Effector memory CD8-positive, alpha-beta T cell (primary cell): ENCODE data around the gene TP73.

Experiments used
- ATAC-seq: fragments of 150-1000 bp; cut with Tn5 transposase; replicated peaks from 2 replicates; pipeline ENCODE4 v1.10.0; 2021; ENCODE audit warnings: mild to moderate bottlenecking, moderate library complexity
- DNase-seq, 3 experiments: peaks; one replicate each; pipeline ENCODE4 v3.0.0; 2021
- H3K27ac Mint-ChIP-seq, 2 donors: one replicate each; pipeline ENCODE4 v1.8.0; 2022; ENCODE audit warnings: mild to moderate bottlenecking in 2 of 2, mixed read lengths in 2 of 2, moderate library complexity in 2 of 2
- H3K27me3 Mint-ChIP-seq, 2 donors: one replicate each; pipeline ENCODE4 v1.8.0; 2022; ENCODE audit warnings: mixed read lengths in 2 of 2
- H3K36me3 Mint-ChIP-seq: one replicate; pipeline ENCODE4 v1.8.0; 2022; ENCODE audit warnings: mild to moderate bottlenecking, moderate library complexity, mixed read lengths; ENCODE audit not compliant: insufficient read depth
- H3K4me1 Mint-ChIP-seq, 2 donors: one replicate each; pipeline ENCODE4 v1.8.0; 2022; ENCODE audit warnings: low read depth in 2 of 2, mixed read lengths in 2 of 2
- H3K4me3 Mint-ChIP-seq, 2 donors: one replicate each; pipeline ENCODE4 v1.8.0; 2022; ENCODE audit warnings: mild to moderate bottlenecking in 2 of 2, mixed read lengths in 2 of 2, moderate library complexity in 2 of 2
- H3K9me3 Mint-ChIP-seq, 2 donors: one replicate each; pipeline ENCODE4 v1.8.0; 2022; ENCODE audit warnings: mixed read lengths in 2 of 2

TP73 gene

DNA sequence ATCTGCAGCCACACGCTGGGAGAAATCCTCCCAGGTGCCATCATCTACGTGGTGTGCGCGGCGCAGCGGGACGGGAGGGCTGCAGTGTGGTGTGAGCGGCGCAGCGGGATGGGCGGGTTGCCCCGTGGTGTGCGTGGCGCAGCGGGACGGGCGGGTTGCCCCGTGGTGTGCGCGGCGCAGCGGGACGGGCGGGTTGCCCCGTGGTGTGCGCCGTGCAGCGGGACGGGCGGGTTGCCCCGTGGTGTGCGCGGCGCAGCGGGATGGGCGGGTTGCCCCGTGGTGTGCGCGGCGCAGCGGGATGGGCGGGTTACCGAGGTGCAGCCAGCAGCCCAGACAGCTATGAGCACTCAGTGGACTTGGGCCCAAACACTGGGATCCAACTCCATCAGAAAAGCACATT is 7.1 kb upstream of the TP73 start:
- Mint-ChIP-seq H3K4me1 (peaks cover 12 to 26% of the 10 kb centered on the region in 2 donors), H3K27me3 (no peaks in the 10 kb centered on the region), H3K4me3 (no peak overlapping the region), H3K27ac (no peak overlapping the region), H3K36me3 (peaks cover 24% of the 10 kb centered on the region), H3K9me3 (no peaks in the 10 kb centered on the region)
- ATAC-seq (no peak), DNase-seq (no peak)

GRCh38 chr1:3645666-3646355 is 6.5 kb upstream of the TP73 start:
- H3K4me3 Mint-ChIP-seq = no peak overlapping the region
- peaks cover 24% of the 10 kb centered on the region for H3K36me3 Mint-ChIP-seq
- ATAC-seq (no peak), DNase-seq (no peak)
- H3K4me1 Mint-ChIP-seq = peaks cover 12 to 29% of the 10 kb centered on the region in 2 donors
- no peaks in the 10 kb centered on the region for H3K9me3 Mint-ChIP-seq
- H3K27me3 Mint-ChIP-seq = peaks cover 0 to 1% of the 10 kb centered on the region in 2 donors
- H3K27ac Mint-ChIP-seq = no peak overlapping the region

DNA sequence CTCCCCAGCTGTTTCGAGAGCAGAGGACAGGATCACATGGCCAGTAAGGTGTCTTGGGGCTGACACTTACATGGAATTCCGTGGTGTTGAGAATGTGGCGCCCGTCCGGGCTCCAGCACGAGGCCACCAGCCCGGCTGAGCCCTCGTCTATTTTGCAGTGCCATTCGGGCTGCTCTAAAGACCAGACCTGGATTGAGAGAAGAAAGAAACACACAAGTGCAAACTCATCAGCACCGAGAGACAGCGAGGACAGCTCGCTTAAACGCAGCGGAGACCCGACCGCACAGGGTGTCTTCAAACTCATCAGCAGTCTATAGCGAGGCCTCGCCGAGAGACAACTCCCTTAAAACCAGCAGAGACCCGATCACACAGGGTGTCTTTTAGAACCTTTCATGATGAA is 5.7 kb upstream of the TP73 start:
- DNase-seq (no peak), ATAC-seq (no peak)
- H3K36me3 Mint-ChIP-seq = peaks cover 23% of the 10 kb centered on the region
- H3K4me1 Mint-ChIP-seq = peaks cover 16 to 34% of the 10 kb centered on the region in 2 donors
- no peaks in the 10 kb centered on the region for H3K9me3 Mint-ChIP-seq
- H3K27me3 Mint-ChIP-seq = peaks cover 5 to 9% of the 10 kb centered on the region in 2 donors
- H3K27ac Mint-ChIP-seq = no peak overlapping the region
- H3K4me3 Mint-ChIP-seq = no peak overlapping the region

DNA sequence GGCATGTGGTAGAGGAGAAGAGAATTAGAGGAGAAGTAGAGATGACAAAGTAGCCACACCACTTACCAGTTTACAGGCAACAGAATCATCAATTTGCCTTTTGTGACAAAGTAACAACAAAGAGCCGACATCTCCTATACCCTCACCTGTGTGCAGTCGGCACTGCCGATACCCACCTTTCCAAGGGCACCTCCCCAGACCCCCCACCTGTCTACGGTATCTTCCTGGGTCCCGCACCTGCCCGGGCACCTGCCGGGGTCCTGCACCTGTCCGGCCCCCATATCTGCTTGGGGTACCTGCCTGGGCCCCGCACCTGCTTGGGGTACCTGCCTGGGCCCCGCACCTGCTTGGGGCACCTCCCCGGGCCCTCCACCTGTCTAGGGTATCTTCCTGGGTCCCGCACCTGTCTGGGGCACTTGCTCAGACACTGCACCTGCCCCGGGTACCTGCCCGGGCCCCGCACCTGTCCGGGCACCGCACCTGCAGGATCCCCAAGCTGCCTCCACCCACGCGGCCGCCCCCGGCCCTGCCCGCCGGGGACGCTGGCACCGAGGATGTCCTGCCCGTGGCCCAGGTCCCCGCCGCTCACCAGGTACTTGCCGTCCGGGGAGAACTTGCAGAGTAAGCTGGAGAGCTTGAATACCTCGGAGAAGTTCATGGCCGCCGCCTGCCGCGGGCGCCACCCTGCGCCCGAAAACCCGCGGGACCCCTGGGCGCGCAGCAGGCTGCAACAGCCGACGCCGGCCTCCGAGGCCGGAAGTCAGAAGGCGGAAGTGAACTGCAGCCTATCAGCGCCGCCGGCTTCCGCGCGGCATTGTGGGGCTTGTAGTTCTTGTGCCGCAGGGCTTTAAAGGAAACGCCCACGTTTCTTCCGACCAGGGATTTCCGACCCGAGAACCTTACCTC is 2.7 kb upstream of the TP73 start, which contains the start of gene WRAP73:
Gene WRAP73, minus strand, starts transcription at position 762 of the 906 bp plus-strand sequence. Its CDS starts 104 bp downstream, at position 658.
- H3K27ac Mint-ChIP-seq = peak within 1 kb of the TSS; percentile 35 to 44
- peak within 1 kb of the TSS; percentile 80 for H3K4me3 Mint-ChIP-seq
- H3K36me3 Mint-ChIP-seq = peaks cover 20% of the 10 kb centered on the region
- H3K9me3 Mint-ChIP-seq = no peaks in the 10 kb centered on the region
- H3K4me1 Mint-ChIP-seq = peaks cover 16 to 30% of the 10 kb centered on the region in 2 donors
- peaks cover 21 to 27% of the 10 kb centered on the region in 2 donors for H3K27me3 Mint-ChIP-seq
- peak; percentile 80 to 82 (median 81) for DNase-seq
- ATAC-seq = peak; percentile 98

DNA sequence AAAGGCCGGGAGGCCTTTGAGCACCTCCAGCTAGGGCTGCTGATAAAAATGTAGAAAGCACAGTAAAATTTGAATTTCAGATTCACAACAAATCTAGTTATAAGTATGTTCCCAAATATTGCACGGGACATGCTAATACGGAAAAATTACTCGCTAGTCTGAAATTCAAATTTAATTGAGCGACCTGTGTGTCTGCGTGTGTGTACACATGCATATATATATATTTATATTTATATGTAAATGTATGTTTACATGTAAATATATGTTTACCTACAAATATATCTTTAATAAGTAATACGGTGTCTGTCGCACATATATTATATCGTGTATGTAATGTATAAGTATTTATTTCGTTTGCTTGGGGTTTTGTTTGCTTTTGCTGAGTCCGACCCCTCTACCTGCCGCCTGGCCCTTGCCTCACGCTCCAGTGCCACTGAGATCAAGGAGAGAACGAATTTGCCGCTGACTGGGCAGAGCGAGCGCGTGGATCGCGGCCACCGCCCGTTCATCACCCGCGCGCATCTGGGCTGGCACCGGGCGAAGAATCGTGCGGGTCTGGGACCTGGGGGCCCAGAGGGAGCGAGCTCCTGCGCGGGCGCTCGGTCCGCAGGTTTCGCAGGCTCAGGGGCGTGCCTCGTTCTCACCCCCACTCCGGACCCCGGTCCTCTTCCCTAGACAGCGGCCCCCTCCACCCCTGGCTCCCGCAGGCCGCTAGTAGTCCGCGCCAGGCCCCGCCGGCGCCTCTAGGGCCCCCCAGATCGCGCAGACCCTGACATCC is 1.9 kb upstream of the TP73 start:
- no peaks in the 10 kb centered on the region for H3K9me3 Mint-ChIP-seq

GRCh38 chr1:3651026-3651929 is 1.0 kb upstream of the TP73 start:
- Mint-ChIP-seq H3K4me1 (peaks cover 16 to 30% of the 10 kb centered on the region in 2 donors), H3K27ac (no peak overlapping the region), H3K27me3 (peaks cover 34 to 44% of the 10 kb centered on the region in 2 donors), H3K4me3 (peak overlapping the region; percentile 66 to 75), H3K9me3 (no peaks in the 10 kb centered on the region), H3K36me3 (peaks cover 12% of the 10 kb centered on the region)
- ATAC-seq = no peak
- no peak for DNase-seq

More for the DNA sequence above, 1.9 kb upstream of the TP73 start:
- Mint-ChIP-seq H3K4me1 (peaks cover 16 to 30% of the 10 kb centered on the region in 2 donors), H3K36me3 (peaks cover 16% of the 10 kb centered on the region), H3K4me3 (peak overlapping the region; percentile 80), H3K27me3 (peaks cover 25 to 36% of the 10 kb centered on the region in 2 donors), H3K27ac (peak overlapping the region; percentile 35 to 44)
- ATAC-seq (no peak), DNase-seq (no peak)

GRCh38 chr1:3652548-3653285 is 401 bp downstream of the TP73 start:
- Mint-ChIP-seq H3K4me3 (peak overlapping the region; percentile 35 to 48), H3K36me3 (peaks cover 9% of the 10 kb centered on the region), H3K27me3 (peaks cover 42 to 59% of the 10 kb centered on the region in 2 donors), H3K4me1 (peaks cover 16 to 25% of the 10 kb centered on the region in 2 donors), H3K9me3 (no peaks in the 10 kb centered on the region), H3K27ac (no peak overlapping the region)
- ATAC-seq (no peak), DNase-seq (no peak)

- DNase-seq (no peak), ATAC-seq (no peak)
- H3K4me1 Mint-ChIP-seq = peaks cover 13 to 23% of the 10 kb centered on the region in 2 donors
- peaks cover 47 to 64% of the 10 kb centered on the region in 2 donors for H3K27me3 Mint-ChIP-seq
- no peaks in the 10 kb centered on the region for H3K9me3 Mint-ChIP-seq
- peaks cover 9% of the 10 kb centered on the region for H3K36me3 Mint-ChIP-seq
- peak overlapping the region; percentile 35 to 48 for H3K4me3 Mint-ChIP-seq
- H3K27ac Mint-ChIP-seq = no peak overlapping the region
Observed at GRCh38 chr1:3653286-3653618, 936 bp downstream of the TP73 start.

GRCh38 chr1:3654549-3655281 is 2.4 kb downstream of the TP73 start:
- Mint-ChIP-seq H3K27ac (no peak overlapping the region), H3K36me3 (peaks cover 8% of the 10 kb centered on the region), H3K9me3 (no peaks in the 10 kb centered on the region), H3K27me3 (peaks cover 50 to 77% of the 10 kb centered on the region in 2 donors), H3K4me1 (peaks cover 7 to 13% of the 10 kb centered on the region in 2 donors), H3K4me3 (no peak overlapping the region)
- ATAC-seq = no peak
- no peak for DNase-seq

- H3K4me1 Mint-ChIP-seq = no peaks in the 10 kb centered on the region
- H3K36me3 Mint-ChIP-seq = peaks cover 4% of the 10 kb centered on the region
- H3K4me3 Mint-ChIP-seq = no peak overlapping the region
- no peak for ATAC-seq
- H3K9me3 Mint-ChIP-seq = no peaks in the 10 kb centered on the region
- DNase-seq = no peak
- H3K27ac Mint-ChIP-seq = no peak overlapping the region
- H3K27me3 Mint-ChIP-seq = peaks cover 46 to 68% of the 10 kb centered on the region in 2 donors
Observed at GRCh38 chr1:3656450-3657095, 4.3 kb downstream of the TP73 start.

- H3K4me1 Mint-ChIP-seq = no peaks in the 10 kb centered on the region
- no peak overlapping the region for H3K4me3 Mint-ChIP-seq
- H3K27ac Mint-ChIP-seq = no peak overlapping the region
- ATAC-seq (no peak), DNase-seq (no peak)
- peaks cover 46 to 69% of the 10 kb centered on the region in 2 donors for H3K27me3 Mint-ChIP-seq
- peaks cover 4% of the 10 kb centered on the region for H3K36me3 Mint-ChIP-seq
- H3K9me3 Mint-ChIP-seq = no peaks in the 10 kb centered on the region
Observed at GRCh38 chr1:3657096-3657475, 4.8 kb downstream of the TP73 start.
